HTR-8/SVneo (cell line): ENCODE data around the gene MR1.

Experiments
- DNase-seq: peaks from one replicate; pipeline ENCODE4 v3.0.0; 2011; ENCODE audit warnings: low spot score, mixed read lengths; ENCODE audit not compliant: insufficient read length
- FAIRE-seq: peaks from 2 replicates; lab custom pipeline; 2011; peaks lifted over from hg19 to GRCh38; lab: Jason Lieb, UNC

MR1 gene

GRCh38 chr1:181061891-181062835 is 28.4 kb downstream of the MR1 start:
- no peak for DNase-seq

GRCh38 chr1:181062836-181063428 is 29.1 kb downstream of the MR1 start:
- DNase-seq (no peak), FAIRE-seq (no peak)

More at GRCh38 chr1:181061891-181062835, 28.4 kb downstream of the MR1 start:
- no peak for FAIRE-seq

- DNase-seq: no peak
- FAIRE-seq: no peak
Observed at GRCh38 chr1:181064011-181064623, 30.3 kb downstream of the MR1 start.

GRCh38 chr1:181064702-181065101 is 30.9 kb downstream of the MR1 start:
- FAIRE-seq (no peak), DNase-seq (no peak)

- FAIRE-seq (no peak), DNase-seq (peak; percentile 75)
Observed at GRCh38 chr1:181073638-181074037, 39.9 kb downstream of the MR1 start.

- FAIRE-seq (no peak), DNase-seq (no peak)
Observed at GRCh38 chr1:181075766-181076350, 42.1 kb downstream of the MR1 start.

GRCh38 chr1:181076852-181077251 is 43.1 kb downstream of the MR1 start:
- DNase-seq (no peak), FAIRE-seq (no peak)

GRCh38 chr1:181077576-181078242 is 43.9 kb downstream of the MR1 start:
- FAIRE-seq (no peak), DNase-seq (no peak)

GRCh38 chr1:181079382-181079781 is 45.6 kb downstream of the MR1 start:
- DNase-seq (no peak), FAIRE-seq (no peak)

- no peak for DNase-seq
Observed at GRCh38 chr1:181079920-181080319, 46.1 kb downstream of the MR1 start.

GRCh38 chr1:181080556-181080955 is 46.8 kb downstream of the MR1 start:
- DNase-seq (no peak), FAIRE-seq (no peak)

More at GRCh38 chr1:181079920-181080319, 46.1 kb downstream of the MR1 start:
- no peak for FAIRE-seq

- no peak for FAIRE-seq
- DNase-seq: no peak
Observed at GRCh38 chr1:181081395-181081794, 47.6 kb downstream of the MR1 start.

- FAIRE-seq: no peak
- no peak for DNase-seq
Observed at GRCh38 chr1:181083842-181084605, 50.2 kb downstream of the MR1 start.

- no peak for DNase-seq
- no peak for FAIRE-seq
Observed at GRCh38 chr1:181084606-181084969, 50.8 kb downstream of the MR1 start.

GRCh38 chr1:181086091-181086490 is 52.3 kb downstream of the MR1 start:
- DNase-seq (no peak), FAIRE-seq (no peak)

- DNase-seq (no peak), FAIRE-seq (no peak)
Observed at GRCh38 chr1:181086926-181087325, 53.1 kb downstream of the MR1 start.

- FAIRE-seq: no peak
- no peak for DNase-seq
Observed at GRCh38 chr1:181087400-181087901, 53.7 kb downstream of the MR1 start.

- no peak for FAIRE-seq
- DNase-seq: peak; percentile 93
Observed at GRCh38 chr1:181088079-181089016, 54.6 kb downstream of the MR1 start, which contains the start of gene IER5. TSS of gene IER5 (plus strand) at chr1:181088700. CDS start at chr1:181088903, 203 bp downstream.
